Duodenal mucosa (tissue), 2 donors: Measurements from ENCODE around the gene DKK3.

Experiments
- H3K27ac ChIP-seq: one replicate; pipeline ENCODE4 v1.7.0; 2013; ENCODE audit warnings: low read depth, low read length
- H3K27me3 ChIP-seq, 2 donors: one replicate each; pipeline ENCODE4 v1.7.0; 2013; ENCODE audit warnings: low read length in 2 of 2, control low read depth in 1 of 2; ENCODE audit not compliant: insufficient read depth in 2 of 2, control insufficient read depth in 1 of 2
- H3K36me3 ChIP-seq, 2 donors: one replicate each; pipeline ENCODE4 v1.7.0; 2013; ENCODE audit warnings: low read length in 2 of 2, control low read depth in 1 of 2; ENCODE audit not compliant: insufficient read depth in 2 of 2, control insufficient read depth in 1 of 2
- H3K4me1 ChIP-seq, 2 donors: one replicate each; pipeline ENCODE4 v1.7.0; 2013; ENCODE audit warnings: low read length in 2 of 2, control low read depth in 1 of 2; ENCODE audit not compliant: insufficient read depth in 2 of 2, control insufficient read depth in 1 of 2
- H3K4me3 ChIP-seq, 2 donors: one replicate each; pipeline ENCODE4 v1.7.0; 2013; ENCODE audit warnings: low read length in 2 of 2, low read depth in 1 of 2
- H3K9ac ChIP-seq, 2 donors: one replicate each; pipeline ENCODE4 v1.7.0; 2013; ENCODE audit warnings: low read length in 2 of 2, low read depth in 1 of 2
- H3K9me3 ChIP-seq, 2 donors: one replicate each; pipeline ENCODE4 v1.7.0; 2013; ENCODE audit warnings: low read length in 2 of 2, control low read depth in 1 of 2; ENCODE audit not compliant: control insufficient read depth in 1 of 2

The DKK3 gene

GRCh38 chr11:11946180-11946579, 62.2 kb downstream of the DKK3 start:
- Histone ChIP-seq H3K9ac (no peak overlapping the region), H3K27ac (no peak overlapping the region), H3K4me3 (no peak overlapping the region), H3K9me3 (no peaks in the 10 kb centered on the region), H3K4me1 (no peaks in the 10 kb centered on the region), H3K27me3 (no peaks in the 10 kb centered on the region), H3K36me3 (peaks cover 16 to 29% of the 10 kb centered on the region in 2 donors)

GRCh38 chr11:11944444-11944843, 64.0 kb downstream of the DKK3 start:
- H3K4me3 ChIP-seq, result no peak overlapping the region
- peaks cover 16 to 31% of the 10 kb centered on the region in 2 donors for H3K36me3 ChIP-seq
- H3K27me3 ChIP-seq, result no peaks in the 10 kb centered on the region
- H3K9me3 ChIP-seq, result no peaks in the 10 kb centered on the region
- no peaks in the 10 kb centered on the region for H3K4me1 ChIP-seq
- no peak overlapping the region for H3K9ac ChIP-seq
- H3K27ac ChIP-seq, result no peak overlapping the region

- peaks cover 30 to 34% of the 10 kb centered on the region in 2 donors for H3K36me3 ChIP-seq
- H3K27ac ChIP-seq, result no peak overlapping the region
Measured at GRCh38 chr11:11942668-11943067, 65.8 kb downstream of the DKK3 start.

GRCh38 chr11:11940551-11940950, 67.9 kb downstream of the DKK3 start:
- peaks cover 35 to 48% of the 10 kb centered on the region in 2 donors for H3K36me3 ChIP-seq
- no peaks in the 10 kb centered on the region for H3K4me1 ChIP-seq
- H3K4me3 ChIP-seq, result no peak overlapping the region
- no peaks in the 10 kb centered on the region for H3K27me3 ChIP-seq
- H3K9ac ChIP-seq, result no peak overlapping the region
- H3K9me3 ChIP-seq, result no peaks in the 10 kb centered on the region
- no peak overlapping the region for H3K27ac ChIP-seq

More at GRCh38 chr11:11942668-11943067, 65.8 kb downstream of the DKK3 start:
- Histone ChIP-seq H3K9ac (no peak overlapping the region), H3K9me3 (no peaks in the 10 kb centered on the region), H3K27me3 (no peaks in the 10 kb centered on the region), H3K4me1 (no peaks in the 10 kb centered on the region), H3K4me3 (no peak overlapping the region)

- no peak overlapping the region for H3K27ac ChIP-seq
- no peak overlapping the region for H3K4me3 ChIP-seq
- H3K9me3 ChIP-seq, result no peaks in the 10 kb centered on the region
- H3K4me1 ChIP-seq, result no peaks in the 10 kb centered on the region
- H3K9ac ChIP-seq, result no peak overlapping the region
- peaks cover 31 to 59% of the 10 kb centered on the region in 2 donors for H3K36me3 ChIP-seq
- no peaks in the 10 kb centered on the region for H3K27me3 ChIP-seq
Measured at GRCh38 chr11:11937957-11938356, 70.5 kb downstream of the DKK3 start.

GRCh38 chr11:11937433-11937832, 71.0 kb downstream of the DKK3 start:
- no peaks in the 10 kb centered on the region for H3K9me3 ChIP-seq
- no peak overlapping the region for H3K9ac ChIP-seq
- H3K36me3 ChIP-seq, result peaks cover 26 to 55% of the 10 kb centered on the region in 2 donors
- H3K4me1 ChIP-seq, result no peaks in the 10 kb centered on the region
- H3K4me3 ChIP-seq, result no peak overlapping the region
- no peak overlapping the region for H3K27ac ChIP-seq
- no peaks in the 10 kb centered on the region for H3K27me3 ChIP-seq

- Histone ChIP-seq H3K36me3 (peaks cover 21 to 50% of the 10 kb centered on the region in 2 donors), H3K4me1 (no peaks in the 10 kb centered on the region)
Measured at GRCh38 chr11:11935536-11935935, 72.9 kb downstream of the DKK3 start.

GRCh38 chr11:11931461-11932055, 76.9 kb downstream of the DKK3 start:
- no peaks in the 10 kb centered on the region for H3K4me1 ChIP-seq
- H3K27ac ChIP-seq, result no peak overlapping the region
- no peaks in the 10 kb centered on the region for H3K9me3 ChIP-seq
- H3K27me3 ChIP-seq, result no peaks in the 10 kb centered on the region
- no peak overlapping the region for H3K4me3 ChIP-seq
- peaks cover 5 to 40% of the 10 kb centered on the region in 2 donors for H3K36me3 ChIP-seq
- no peak overlapping the region for H3K9ac ChIP-seq

More at GRCh38 chr11:11935536-11935935, 72.9 kb downstream of the DKK3 start:
- Histone ChIP-seq H3K27me3 (no peaks in the 10 kb centered on the region), H3K9me3 (no peaks in the 10 kb centered on the region), H3K27ac (no peak overlapping the region), H3K9ac (no peak overlapping the region), H3K4me3 (no peak overlapping the region)

GRCh38 chr11:11929920-11930319, 78.5 kb downstream of the DKK3 start:
- no peaks in the 10 kb centered on the region for H3K27me3 ChIP-seq
- H3K36me3 ChIP-seq, result peaks cover 4 to 32% of the 10 kb centered on the region in 2 donors
- no peak overlapping the region for H3K27ac ChIP-seq
- no peak overlapping the region for H3K4me3 ChIP-seq
- H3K9ac ChIP-seq, result no peak overlapping the region
- no peaks in the 10 kb centered on the region for H3K9me3 ChIP-seq
- no peaks in the 10 kb centered on the region for H3K4me1 ChIP-seq

- no peaks in the 10 kb centered on the region for H3K4me1 ChIP-seq
- H3K4me3 ChIP-seq, result no peak overlapping the region
- H3K36me3 ChIP-seq, result peaks cover 0 to 13% of the 10 kb centered on the region in 2 donors
- H3K27ac ChIP-seq, result no peak overlapping the region
- no peaks in the 10 kb centered on the region for H3K27me3 ChIP-seq
- no peaks in the 10 kb centered on the region for H3K9me3 ChIP-seq
- no peak overlapping the region for H3K9ac ChIP-seq
Measured at GRCh38 chr11:11923828-11924227, 84.6 kb downstream of the DKK3 start.
